IPS-NIHi7 (cell line): ENCODE measurements around the gene TDRD15.
"Not testable (repeated sequence)": the region's sequence is repeated elsewhere in the genome, so short reads cannot be mapped to it uniquely, and the experiment has no call there.

Experiments
- DNase-seq: peaks from one replicate; pipeline ENCODE4 v3.0.0; 2012; ENCODE audit warnings: mixed read lengths; ENCODE audit errors: extremely low spot score

The TDRD15 gene

GRCh38 chr2:21146638-21147037 lies 22.9 kb downstream of the TDRD15 start:
- no peak for DNase-seq

- no peak for DNase-seq
Observed at GRCh38 chr2:21148718-21149117, 24.9 kb downstream of the TDRD15 start.

GRCh38 chr2:21151234-21151633 lies 27.5 kb downstream of the TDRD15 start:
- not testable (repeated sequence) for DNase-seq

DNA sequence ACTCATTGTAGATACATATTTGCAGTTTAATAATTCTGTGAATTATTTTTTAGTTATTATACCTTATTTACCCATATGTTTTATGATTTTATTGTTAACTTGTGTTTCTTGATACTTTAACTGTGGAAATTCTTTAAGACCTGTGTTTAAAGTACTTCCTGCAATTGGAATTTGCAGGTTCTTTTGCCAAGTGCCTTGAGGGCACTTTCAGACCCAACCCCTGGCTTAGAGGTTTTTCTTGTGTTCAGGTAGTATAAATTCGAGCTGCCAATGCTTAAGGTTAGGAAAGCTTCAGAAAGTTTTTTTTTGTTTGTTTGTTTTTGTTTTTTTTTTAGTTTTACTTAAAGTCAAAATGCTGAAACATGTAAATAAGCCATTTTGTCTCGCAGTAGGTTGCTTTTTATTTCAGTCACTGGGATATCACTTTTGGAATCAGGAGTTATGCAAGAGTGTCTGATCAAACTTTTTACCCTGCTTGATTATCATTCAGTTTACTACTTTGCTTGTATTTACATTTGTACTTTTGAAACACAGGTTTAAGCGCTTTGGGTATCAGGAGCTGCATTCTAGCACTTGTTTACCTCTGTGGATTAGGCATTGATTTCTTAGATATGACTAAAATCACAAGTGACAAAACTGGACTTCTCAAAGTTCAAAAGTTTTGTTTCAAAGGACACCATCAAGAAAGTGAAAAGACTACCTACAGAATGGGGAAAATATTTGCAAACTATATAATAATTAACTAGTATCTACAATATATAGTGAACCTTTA lies 31.8 kb downstream of the TDRD15 start:
- no peak for DNase-seq

GRCh38 chr2:21161122-21161521 lies 37.4 kb downstream of the TDRD15 start:
- DNase-seq = no peak

- DNase-seq = no peak
Observed at GRCh38 chr2:21161832-21162614, 38.3 kb downstream of the TDRD15 start.

DNA sequence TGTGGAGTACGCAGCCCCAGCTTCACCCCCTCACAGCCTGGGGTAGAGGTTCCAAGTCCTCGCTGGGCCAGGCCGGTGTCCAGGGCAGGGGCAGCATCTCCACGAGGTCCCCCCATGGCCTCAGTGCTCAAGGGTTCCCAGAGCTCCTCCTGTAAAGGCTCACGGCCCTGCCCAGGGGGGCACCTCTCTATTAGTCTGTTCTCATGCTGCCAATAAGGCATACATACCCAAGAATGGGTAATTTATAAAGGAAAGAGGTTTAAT lies 38.8 kb downstream of the TDRD15 start:
- DNase-seq = no peak

DNA sequence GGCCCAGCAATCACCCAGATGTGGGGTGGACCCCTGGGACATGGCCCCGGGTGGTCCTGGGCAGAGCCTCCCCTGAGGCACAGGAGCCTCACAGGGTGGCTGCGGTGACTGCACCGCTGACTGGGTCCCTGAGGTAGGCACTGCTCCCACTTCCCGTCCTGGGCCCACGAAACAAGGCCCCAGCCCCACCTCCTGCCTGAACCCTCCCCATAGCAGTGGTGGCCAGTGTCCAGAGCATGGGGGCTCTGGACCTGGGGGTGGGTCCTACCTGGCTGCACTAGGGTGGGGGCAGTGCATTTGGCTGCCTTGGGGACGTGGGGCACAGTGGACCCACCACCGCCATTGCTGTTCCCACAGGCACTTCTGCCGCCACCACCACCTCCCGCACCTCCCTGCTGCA lies 39.4 kb downstream of the TDRD15 start:
- no peak for DNase-seq

- no peak for DNase-seq
Observed at GRCh38 chr2:21165350-21165749, 41.6 kb downstream of the TDRD15 start.

GRCh38 chr2:21175895-21176646 lies 52.3 kb downstream of the TDRD15 start:
- no peak for DNase-seq

DNA sequence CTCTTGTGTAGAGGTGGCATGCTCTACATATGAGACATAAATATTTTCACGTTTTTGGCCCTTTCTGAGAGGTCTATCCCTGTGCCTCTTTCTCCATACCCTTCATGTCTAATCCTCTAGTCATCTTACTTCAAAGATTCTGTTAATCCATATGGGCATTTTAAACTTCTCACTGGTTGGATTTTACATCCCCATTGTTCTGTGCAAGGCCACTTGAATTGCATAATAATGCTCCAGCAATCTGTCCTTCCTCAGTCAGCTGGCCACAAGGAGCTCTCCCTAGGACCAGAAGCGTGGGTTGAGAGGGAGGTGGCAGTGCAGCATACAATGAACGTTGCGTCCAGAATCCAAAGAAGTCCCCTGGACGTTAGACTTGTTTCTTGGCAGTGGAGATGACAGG lies 58.2 kb downstream of the TDRD15 start:
- DNase-seq = no peak

GRCh38 chr2:21183306-21183705 lies 59.5 kb downstream of the TDRD15 start:
- no peak for DNase-seq

- no peak for DNase-seq
Observed at GRCh38 chr2:21183726-21184125, 60.0 kb downstream of the TDRD15 start.

DNA sequence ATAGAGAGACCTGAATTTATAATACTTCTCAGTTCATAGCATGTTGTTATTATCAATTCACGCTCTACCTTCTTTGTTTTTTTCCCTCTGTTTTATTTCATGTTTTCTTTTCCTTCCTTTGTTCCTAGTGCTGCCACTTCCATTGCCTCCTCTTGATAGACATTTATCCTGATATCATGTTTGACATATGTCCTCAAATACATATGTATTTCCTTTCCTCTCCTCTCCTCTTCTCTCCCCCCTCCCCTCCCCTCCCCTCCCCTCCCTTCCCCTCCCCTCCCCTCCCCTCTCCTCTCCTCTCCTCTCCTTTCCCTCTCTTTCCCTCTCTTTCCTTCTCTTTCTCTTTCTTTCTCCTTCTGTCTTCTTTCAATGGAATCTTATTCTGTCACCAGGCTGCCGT lies 67.8 kb downstream of the TDRD15 start:
- no peak for DNase-seq
